Measurements from ENCODE around the gene SLC35A5.
"Not testable (repeated sequence)": the region's sequence is repeated elsewhere in the genome, so short reads cannot be mapped to it uniquely, and the experiment has no call there.

The SLC35A5 gene

DNA sequence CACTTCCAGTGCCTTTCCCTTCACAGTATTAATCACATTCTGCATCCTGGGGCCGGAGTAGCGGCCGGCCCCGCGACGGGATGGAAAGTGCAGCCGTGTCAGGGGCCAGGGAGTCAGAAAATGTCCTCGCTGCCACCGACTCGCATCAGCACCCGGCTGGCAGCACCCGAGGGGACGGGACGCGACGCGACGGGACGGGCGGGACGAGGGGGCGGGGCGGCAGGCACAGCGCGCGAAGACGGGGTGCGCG lies 436 bp upstream of the SLC35A5 start (continued):
- TF ChIP-seq TRIM28 (IDR thresholded peaks at IDR 0.05; ENCODE audit: borderline replicate concordance, low read length) (no peak), ZNF175 (tag by site-specific recombination; IDR thresholded peaks at IDR 0.05) (no peak), ZBTB48 (tag by site-specific recombination; IDR thresholded peaks at IDR 0.05) (peak; percentile 58; the same call in 1 of the 2 replicates), SETDB1 (IDR thresholded peaks at IDR 0.05; ENCODE audit: insufficient read length, low read length) (no peak), ZNF621 (tag by site-specific recombination; IDR thresholded peaks at IDR 0.05) (no peak)
- TF ChIP-seq, protein P1, sequence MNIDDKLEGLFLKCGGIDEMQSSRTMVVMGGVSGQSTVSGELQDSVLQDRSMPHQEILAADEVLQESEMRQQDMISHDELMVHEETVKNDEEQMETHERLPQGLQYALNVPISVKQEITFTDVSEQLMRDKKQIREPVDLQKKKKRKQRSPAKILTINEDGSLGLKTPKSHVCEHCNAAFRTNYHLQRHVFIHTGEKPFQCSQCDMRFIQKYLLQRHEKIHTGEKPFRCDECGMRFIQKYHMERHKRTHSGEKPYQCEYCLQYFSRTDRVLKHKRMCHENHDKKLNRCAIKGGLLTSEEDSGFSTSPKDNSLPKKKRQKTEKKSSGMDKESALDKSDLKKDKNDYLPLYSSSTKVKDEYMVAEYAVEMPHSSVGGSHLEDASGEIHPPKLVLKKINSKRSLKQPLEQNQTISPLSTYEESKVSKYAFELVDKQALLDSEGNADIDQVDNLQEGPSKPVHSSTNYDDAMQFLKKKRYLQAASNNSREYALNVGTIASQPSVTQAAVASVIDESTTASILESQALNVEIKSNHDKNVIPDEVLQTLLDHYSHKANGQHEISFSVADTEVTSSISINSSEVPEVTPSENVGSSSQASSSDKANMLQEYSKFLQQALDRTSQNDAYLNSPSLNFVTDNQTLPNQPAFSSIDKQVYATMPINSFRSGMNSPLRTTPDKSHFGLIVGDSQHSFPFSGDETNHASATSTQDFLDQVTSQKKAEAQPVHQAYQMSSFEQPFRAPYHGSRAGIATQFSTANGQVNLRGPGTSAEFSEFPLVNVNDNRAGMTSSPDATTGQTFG (tag by site-specific recombination; IDR thresholded peaks at IDR 0.05; ENCODE audit: borderline replicate concordance) = no peak
- TF ChIP-seq, protein P2, sequence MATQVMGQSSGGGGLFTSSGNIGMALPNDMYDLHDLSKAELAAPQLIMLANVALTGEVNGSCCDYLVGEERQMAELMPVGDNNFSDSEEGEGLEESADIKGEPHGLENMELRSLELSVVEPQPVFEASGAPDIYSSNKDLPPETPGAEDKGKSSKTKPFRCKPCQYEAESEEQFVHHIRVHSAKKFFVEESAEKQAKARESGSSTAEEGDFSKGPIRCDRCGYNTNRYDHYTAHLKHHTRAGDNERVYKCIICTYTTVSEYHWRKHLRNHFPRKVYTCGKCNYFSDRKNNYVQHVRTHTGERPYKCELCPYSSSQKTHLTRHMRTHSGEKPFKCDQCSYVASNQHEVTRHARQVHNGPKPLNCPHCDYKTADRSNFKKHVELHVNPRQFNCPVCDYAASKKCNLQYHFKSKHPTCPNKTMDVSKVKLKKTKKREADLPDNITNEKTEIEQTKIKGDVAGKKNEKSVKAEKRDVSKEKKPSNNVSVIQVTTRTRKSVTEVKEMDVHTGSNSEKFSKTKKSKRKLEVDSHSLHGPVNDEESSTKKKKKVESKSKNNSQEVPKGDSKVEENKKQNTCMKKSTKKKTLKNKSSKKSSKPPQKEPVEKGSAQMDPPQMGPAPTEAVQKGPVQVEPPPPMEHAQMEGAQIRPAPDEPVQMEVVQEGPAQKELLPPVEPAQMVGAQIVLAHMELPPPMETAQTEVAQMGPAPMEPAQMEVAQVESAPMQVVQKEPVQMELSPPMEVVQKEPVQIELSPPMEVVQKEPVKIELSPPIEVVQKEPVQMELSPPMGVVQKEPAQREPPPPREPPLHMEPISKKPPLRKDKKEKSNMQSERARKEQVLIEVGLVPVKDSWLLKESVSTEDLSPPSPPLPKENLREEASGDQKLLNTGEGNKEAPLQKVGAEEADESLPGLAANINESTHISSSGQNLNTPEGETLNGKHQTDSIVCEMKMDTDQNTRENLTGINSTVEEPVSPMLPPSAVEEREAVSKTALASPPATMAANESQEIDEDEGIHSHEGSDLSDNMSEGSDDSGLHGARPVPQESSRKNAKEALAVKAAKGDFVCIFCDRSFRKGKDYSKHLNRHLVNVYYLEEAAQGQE (tag by site-specific recombination; IDR thresholded peaks at IDR 0.05) = no peak
- TF ChIP-seq, protein P3, sequence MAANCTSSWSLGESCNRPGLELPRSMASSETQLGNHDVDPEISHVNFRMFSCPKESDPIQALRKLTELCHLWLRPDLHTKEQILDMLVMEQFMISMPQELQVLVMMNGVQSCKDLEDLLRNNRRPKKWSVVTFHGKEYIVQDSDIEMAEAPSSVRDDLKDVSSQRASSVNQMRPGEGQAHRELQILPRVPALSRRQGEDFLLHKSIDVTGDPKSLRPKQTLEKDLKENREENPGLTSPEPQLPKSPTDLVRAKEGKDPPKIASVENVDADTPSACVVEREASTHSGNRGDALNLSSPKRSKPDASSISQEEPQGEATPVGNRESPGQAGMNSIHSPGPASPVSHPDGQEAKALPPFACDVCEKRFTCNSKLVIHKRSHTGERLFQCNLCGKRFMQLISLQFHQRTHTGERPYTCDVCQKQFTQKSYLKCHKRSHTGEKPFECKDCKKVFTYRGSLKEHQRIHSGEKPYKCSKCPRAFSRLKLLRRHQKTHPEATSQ (tag by site-specific recombination; IDR thresholded peaks at IDR 0.05) = peak; percentile 92

DNA sequence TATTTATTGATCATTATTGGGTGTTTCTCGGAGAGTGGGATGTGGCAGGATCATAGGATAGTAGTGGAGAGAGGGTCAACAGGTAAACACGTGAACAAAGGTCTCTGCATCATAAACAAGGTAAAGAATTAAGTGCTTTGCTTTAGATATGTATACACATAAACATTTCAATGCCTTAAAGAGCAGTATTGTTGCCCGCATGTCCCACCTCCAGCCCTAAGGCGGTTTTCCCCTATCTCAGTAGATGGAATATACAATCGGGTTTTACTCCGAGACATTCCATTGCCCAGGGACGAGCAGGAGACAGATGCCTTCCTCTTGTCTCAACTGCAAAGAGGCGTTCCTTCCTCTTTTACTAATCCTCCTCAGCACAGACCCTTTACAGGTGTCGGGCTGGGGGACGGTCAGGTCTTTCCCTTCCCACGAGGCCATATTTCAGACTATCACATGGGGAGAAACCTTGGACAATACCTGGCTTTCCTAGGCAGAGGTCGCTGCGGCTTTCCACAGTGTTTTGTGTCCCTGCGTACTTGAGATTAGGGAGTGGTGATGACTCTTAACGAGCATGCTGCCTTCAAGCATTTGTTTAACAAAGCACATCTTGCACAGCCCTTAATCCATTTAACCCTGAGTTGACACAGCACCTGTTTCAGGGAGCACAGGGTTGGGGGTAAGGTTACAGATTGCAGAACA lies 2.5 kb downstream of the SLC35A5 start:
- H3K27ac ChIP-seq (ENCODE audit: extremely low read depth, low read depth, low read length); CTCF ChIA-PET; H3K9me3 ChIP-seq (ENCODE audit: control insufficient read depth, insufficient read depth, low read depth, low read length); H3K4me1 ChIP-seq (ENCODE audit: control insufficient read depth, insufficient read depth, low read length); H3K4me3 ChIP-seq (ENCODE audit: low read depth, low read length); POLR2A ChIA-PET: not testable (repeated sequence)
- H3K36me3 ChIP-seq (ENCODE audit: control insufficient read depth in 2 of 2, insufficient read depth in 1 of 2, low read length in 2 of 2) = peaks cover 0 to 13% of the 10 kb centered on the region in 2 experiments; a peak in 1 of 3 replicates

DNA sequence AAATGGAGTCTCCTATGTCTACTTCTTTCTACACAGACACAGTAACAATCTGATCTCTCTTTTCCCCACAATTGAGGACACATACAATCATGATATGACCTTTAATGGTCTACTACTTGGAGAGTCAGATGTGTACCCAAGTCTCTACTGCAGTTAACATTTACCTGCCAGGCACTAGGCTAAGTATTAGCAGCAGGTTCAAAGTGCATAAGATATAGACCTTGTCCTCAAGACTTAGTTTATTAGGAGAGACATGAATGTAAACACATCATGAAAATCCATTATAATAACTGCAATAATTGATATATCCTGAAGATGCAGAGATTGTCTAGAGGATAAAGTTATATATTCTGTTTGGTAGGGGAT lies 3.1 kb downstream of the SLC35A5 start:
- H3K9me3 ChIP-seq (ENCODE audit: control insufficient read depth, insufficient read depth, low read depth, low read length) = no peaks in the 10 kb centered on the region
- ChIA-PET POLR2A (no interaction called here), CTCF (no interaction called here)
- H3K4me1 ChIP-seq (ENCODE audit: control insufficient read depth, insufficient read depth, low read length) = no peaks in the 10 kb centered on the region
- H3K4me3 ChIP-seq (ENCODE audit: low read depth, low read length) = no peak overlapping the region
- peaks cover 0 to 16% of the 10 kb centered on the region in 2 experiments; a peak in 1 of 3 replicates for H3K36me3 ChIP-seq (ENCODE audit: control insufficient read depth in 2 of 2, insufficient read depth in 1 of 2, low read length in 2 of 2)
- H3K27ac ChIP-seq (ENCODE audit: extremely low read depth, low read depth, low read length) = no peak overlapping the region
- no peak for TF ChIP-seq ZNF19 (tag by site-specific recombination; IDR thresholded peaks at IDR 0.05; ENCODE audit: low read depth)
- TF ChIP-seq PRDM1 (tag by site-specific recombination; IDR thresholded peaks at IDR 0.05) = no peak
- no peak for TF ChIP-seq ZNF600 (tag by site-specific recombination; IDR thresholded peaks at IDR 0.05)
- TF ChIP-seq ZNF133 (tag by site-specific recombination; IDR thresholded peaks at IDR 0.05) = no peak
- TF ChIP-seq KLF7 (tag by site-specific recombination; IDR thresholded peaks at IDR 0.05; ENCODE audit: borderline replicate concordance) = no peak
- no peak for TF ChIP-seq ZNF707 (tag by site-specific recombination; IDR thresholded peaks at IDR 0.05)
- TF ChIP-seq ZNF274 (IDR thresholded peaks at IDR 0.05; ENCODE audit: low read length) = no peak
- no peak for TF ChIP-seq ZNF274 (tag by site-specific recombination; IDR thresholded peaks at IDR 0.05; ENCODE audit: borderline replicate concordance)
- no peak for TF ChIP-seq ZNF624 (tag by site-specific recombination; IDR thresholded peaks at IDR 0.05)
- TF ChIP-seq ZNF626 (tag by site-specific recombination; IDR thresholded peaks at IDR 0.05) = no peak
- TF ChIP-seq, protein P4, sequence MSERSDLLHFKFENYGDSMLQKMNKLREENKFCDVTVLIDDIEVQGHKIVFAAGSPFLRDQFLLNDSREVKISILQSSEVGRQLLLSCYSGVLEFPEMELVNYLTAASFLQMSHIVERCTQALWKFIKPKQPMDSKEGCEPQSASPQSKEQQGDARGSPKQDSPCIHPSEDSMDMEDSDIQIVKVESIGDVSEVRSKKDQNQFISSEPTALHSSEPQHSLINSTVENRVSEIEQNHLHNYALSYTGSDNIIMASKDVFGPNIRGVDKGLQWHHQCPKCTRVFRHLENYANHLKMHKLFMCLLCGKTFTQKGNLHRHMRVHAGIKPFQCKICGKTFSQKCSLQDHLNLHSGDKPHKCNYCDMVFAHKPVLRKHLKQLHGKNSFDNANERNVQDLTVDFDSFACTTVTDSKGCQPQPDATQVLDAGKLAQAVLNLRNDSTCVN (tag by site-specific recombination; optimal IDR thresholded peaks at IDR 0.05) = no peak
- no peak for TF ChIP-seq ZNF354C (tag by site-specific recombination; IDR thresholded peaks at IDR 0.05; ENCODE audit: borderline replicate concordance, low read depth)
- TF ChIP-seq, protein P5, sequence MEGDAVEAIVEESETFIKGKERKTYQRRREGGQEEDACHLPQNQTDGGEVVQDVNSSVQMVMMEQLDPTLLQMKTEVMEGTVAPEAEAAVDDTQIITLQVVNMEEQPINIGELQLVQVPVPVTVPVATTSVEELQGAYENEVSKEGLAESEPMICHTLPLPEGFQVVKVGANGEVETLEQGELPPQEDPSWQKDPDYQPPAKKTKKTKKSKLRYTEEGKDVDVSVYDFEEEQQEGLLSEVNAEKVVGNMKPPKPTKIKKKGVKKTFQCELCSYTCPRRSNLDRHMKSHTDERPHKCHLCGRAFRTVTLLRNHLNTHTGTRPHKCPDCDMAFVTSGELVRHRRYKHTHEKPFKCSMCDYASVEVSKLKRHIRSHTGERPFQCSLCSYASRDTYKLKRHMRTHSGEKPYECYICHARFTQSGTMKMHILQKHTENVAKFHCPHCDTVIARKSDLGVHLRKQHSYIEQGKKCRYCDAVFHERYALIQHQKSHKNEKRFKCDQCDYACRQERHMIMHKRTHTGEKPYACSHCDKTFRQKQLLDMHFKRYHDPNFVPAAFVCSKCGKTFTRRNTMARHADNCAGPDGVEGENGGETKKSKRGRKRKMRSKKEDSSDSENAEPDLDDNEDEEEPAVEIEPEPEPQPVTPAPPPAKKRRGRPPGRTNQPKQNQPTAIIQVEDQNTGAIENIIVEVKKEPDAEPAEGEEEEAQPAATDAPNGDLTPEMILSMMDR (tag by site-specific recombination; IDR thresholded peaks at IDR 0.05) = no peak
- TF ChIP-seq, protein P6, sequence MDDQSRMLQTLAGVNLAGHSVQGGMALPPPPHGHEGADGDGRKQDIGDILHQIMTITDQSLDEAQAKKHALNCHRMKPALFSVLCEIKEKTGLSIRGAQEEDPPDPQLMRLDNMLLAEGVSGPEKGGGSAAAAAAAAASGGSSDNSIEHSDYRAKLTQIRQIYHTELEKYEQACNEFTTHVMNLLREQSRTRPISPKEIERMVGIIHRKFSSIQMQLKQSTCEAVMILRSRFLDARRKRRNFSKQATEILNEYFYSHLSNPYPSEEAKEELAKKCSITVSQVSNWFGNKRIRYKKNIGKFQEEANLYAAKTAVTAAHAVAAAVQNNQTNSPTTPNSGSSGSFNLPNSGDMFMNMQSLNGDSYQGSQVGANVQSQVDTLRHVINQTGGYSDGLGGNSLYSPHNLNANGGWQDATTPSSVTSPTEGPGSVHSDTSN (CRISPR knock-in tag; IDR thresholded peaks at IDR 0.05) = no peak
- no peak for TF ChIP-seq ZNF629 (tag by site-specific recombination; IDR thresholded peaks at IDR 0.05)

Measured in HEK293 (cell line).